ENCODE data around the gene RNF128. TPM values are rescaled to one million over a fixed set of nuclear protein-coding genes. Genes with fewer than 3 reads are reported as not detected.
"Not testable (repeated sequence)": the region's sequence is repeated elsewhere in the genome, so short reads cannot be mapped to it uniquely, and the experiment has no call there.

RNF128 gene
- total and polyA plus RNA-seq, 4 donors, result 3.1 TPM; not detected in 3

DNA sequence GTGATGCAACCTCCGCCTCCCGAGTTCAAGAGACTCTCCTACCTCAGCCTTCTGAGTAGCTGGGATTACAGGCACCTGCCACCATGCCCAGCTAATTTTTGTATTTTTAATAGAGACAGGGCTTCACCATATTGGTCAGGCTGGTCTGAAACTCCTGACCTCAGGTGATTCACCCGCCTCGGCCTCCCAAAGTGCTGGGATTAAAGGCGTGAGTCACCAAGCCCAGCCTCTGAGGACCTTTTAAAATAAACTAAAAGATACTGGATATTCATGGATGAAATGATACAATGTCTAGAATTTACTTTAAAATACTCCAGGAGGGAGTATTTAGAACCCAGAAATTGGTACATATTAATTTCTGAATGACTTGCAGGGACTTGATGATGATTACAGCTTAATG is 86.4 kb downstream of the RNF128 start:
- H3K36me3 ChIP-seq (ENCODE audit: control insufficient read depth in 1 of 2, insufficient read depth in 2 of 2, low read length in 1 of 2); H3K27ac ChIP-seq (ENCODE audit: low read depth in 1 of 2, low read length in 2 of 2); H3K27me3 ChIP-seq (ENCODE audit: control insufficient read depth in 1 of 2, insufficient read depth in 2 of 2, low read length in 1 of 2); H3K4me3 ChIP-seq (ENCODE audit: low read length in 2 of 2); intact Hi-C loops (cut with DNase I); ATAC-seq (ENCODE audit: low FRiP score); H3K4me1 ChIP-seq (ENCODE audit: control insufficient read depth in 1 of 2, insufficient read depth in 2 of 2, low read length in 2 of 2); H3K9me3 ChIP-seq (ENCODE audit: control insufficient read depth, low read length); DNase-seq: not testable (repeated sequence)
- WGBS, 2 donors, result 81 to 96% methylated on average over 5 of the region's 5 CpGs

GRCh38 chrX:106814093-106814492 is 87.6 kb downstream of the RNF128 start:
- H3K27ac ChIP-seq (ENCODE audit: low read depth in 1 of 2, low read length in 2 of 2); DNase-seq; H3K4me1 ChIP-seq (ENCODE audit: control insufficient read depth in 1 of 2, insufficient read depth in 2 of 2, low read length in 2 of 2); H3K36me3 ChIP-seq (ENCODE audit: control insufficient read depth in 1 of 2, insufficient read depth in 2 of 2, low read length in 1 of 2); H3K4me3 ChIP-seq (ENCODE audit: low read length in 2 of 2); intact Hi-C loops (cut with DNase I); H3K27me3 ChIP-seq (ENCODE audit: control insufficient read depth in 1 of 2, insufficient read depth in 2 of 2, low read length in 1 of 2); H3K9me3 ChIP-seq (ENCODE audit: control insufficient read depth, low read length); ATAC-seq (ENCODE audit: low FRiP score): not testable (repeated sequence)
- WGBS, 2 donors, result 96 to 98% methylated on average over 3 of the region's 3 CpGs

Other genes with a start within 250 kb of the RNF128 start
- gene RADX, start 114.7 kb upstream of the RNF128 start, total RNA-seq, result 1 to 10 TPM; 2.2 to 2.4 TPM
- gene RADX, start 114.7 kb upstream of the RNF128 start, polyA plus RNA-seq, result under 1 TPM; 0.13 to 0.50 TPM
- 10 to 100 TPM; 12.8 to 20.7 TPM for gene TBC1D8B, start 76.0 kb downstream of the RNF128 start, total RNA-seq
- 1 to 10 TPM; 4.0 to 4.5 TPM for gene TBC1D8B, start 76.0 kb downstream of the RNF128 start, polyA plus RNA-seq
- gene RIPPLY1, start 176.6 kb downstream of the RNF128 start, total RNA-seq, result not detected
- gene RIPPLY1, start 176.6 kb downstream of the RNF128 start, polyA plus RNA-seq, result not detected
- gene CLDN2, start 193.7 kb downstream of the RNF128 start, total RNA-seq, result not detected
- gene CLDN2, start 193.7 kb downstream of the RNF128 start, polyA plus RNA-seq, result not detected

Measured in aorta (tissue), 5 donors.